GM19455 (cell line): ENCODE measurements around the gene NOL8.

Experiments
- ATAC-seq: cut with Tn5 transposase; IDR thresholded peaks from one replicate; pipeline ENCODE4 v1.9.1; 2021; ENCODE audit not compliant: unreplicated experiment

Gene NOL8

GRCh38 chr9:92312887-92313623 is 12.1 kb downstream of the NOL8 start:
- no peak for ATAC-seq

DNA sequence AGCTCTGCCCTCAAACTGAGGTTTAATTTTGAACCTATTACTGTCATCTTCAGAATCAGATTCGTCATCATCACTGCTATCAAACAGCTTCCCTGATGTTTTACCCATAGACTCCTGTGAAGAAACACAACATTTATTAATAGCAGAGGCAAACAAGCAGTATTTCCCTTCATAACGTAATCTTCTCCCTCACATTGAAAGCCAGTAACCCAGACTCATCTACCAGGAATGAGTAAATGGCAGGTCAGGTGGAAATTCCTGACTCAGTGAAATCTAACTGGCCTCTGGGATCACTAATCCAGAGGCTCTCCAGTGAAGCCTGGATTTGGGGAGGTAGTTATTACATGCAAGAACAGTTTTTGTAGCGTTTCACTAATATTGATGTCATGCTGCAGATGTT is 14.6 kb downstream of the NOL8 start:
- no peak for ATAC-seq

- ATAC-seq = no peak
Observed at GRCh38 chr9:92308893-92309292, 16.3 kb downstream of the NOL8 start.

GRCh38 chr9:92300936-92301335 is 24.2 kb downstream of the NOL8 start:
- no peak for ATAC-seq

GRCh38 chr9:92299116-92299515 is 26.0 kb downstream of the NOL8 start:
- ATAC-seq = no peak

DNA sequence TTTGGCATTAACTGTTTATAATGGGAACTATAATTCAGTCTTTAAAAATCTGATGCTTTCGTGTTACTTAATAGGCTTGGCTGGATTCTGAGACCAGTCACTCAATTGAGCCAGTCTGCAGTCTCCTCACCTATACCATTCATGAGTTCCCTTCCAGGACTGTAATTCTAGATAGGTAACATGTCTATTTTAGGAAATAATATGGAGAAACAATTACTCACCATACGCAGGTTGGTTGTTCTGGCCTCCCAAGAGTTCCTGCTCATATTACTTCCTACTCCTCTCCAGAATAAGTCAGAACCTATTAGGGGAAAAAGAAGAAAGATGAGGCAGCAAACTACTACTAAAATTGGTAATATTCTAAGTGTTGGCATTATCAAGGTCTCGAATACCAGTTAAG is 27.1 kb downstream of the NOL8 start:
- no peak for ATAC-seq

DNA sequence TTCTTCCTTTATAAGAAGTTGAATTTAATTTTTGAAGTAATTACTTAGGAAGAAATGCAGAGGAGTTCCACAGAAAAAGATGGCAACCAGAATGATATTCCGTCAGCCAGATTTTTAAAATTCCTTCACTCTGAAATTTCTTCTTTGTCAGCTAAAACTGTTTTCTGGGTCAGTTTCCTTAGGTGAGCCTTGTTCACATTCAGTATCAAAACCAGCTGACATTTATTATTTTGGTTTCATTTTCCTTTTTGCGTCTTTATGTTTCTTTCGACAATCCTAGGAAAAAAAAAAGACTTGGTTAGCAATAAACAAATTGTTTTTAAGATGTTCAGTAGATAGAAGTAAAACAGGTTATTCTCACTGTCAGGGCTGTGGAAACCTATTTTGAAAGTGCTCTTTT is 27.5 kb downstream of the NOL8 start:
- ATAC-seq = no peak

DNA sequence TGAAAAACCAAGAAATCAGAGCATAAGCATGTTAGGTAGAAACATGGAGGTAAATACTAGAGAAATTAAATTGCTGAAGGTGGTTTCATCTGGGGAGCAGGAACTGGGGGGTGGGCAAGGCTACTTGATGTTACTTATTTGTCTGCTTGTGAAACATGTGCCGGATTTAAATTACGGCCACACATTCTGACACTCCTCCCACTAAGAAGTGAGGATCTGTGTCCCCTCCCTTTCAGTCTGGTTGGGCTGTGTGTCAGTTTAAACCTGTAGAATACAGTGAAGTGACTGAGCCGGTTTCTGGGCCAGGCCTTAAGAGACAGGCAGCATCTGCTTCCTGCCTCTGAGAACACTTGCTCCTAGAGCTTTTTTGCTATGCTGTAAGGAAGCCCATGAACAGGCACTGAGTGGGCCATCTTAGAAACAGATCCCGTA is 29.3 kb downstream of the NOL8 start:
- no peak for ATAC-seq

- ATAC-seq = no peak
Observed at GRCh38 chr9:92295240-92295790, 29.8 kb downstream of the NOL8 start.

DNA sequence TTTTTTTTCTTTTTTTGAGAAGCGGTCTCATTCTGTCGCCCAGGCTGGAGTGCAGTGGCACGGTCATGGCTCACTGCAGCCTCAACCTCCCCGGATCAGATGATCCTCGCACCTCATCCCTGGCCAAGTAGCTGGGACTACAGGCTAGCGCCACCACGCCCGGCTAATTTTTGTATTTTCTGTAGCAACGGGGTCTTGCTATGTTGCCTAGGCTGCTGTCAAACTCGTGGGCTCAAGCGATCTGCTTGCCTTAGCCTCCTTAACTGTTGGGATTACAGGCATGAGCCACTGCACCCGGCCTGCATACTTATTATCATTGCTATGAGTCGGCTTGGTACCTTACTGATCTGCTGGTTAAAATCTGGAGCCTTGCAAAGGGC is 30.9 kb downstream of the NOL8 start:
- ATAC-seq = no peak

DNA sequence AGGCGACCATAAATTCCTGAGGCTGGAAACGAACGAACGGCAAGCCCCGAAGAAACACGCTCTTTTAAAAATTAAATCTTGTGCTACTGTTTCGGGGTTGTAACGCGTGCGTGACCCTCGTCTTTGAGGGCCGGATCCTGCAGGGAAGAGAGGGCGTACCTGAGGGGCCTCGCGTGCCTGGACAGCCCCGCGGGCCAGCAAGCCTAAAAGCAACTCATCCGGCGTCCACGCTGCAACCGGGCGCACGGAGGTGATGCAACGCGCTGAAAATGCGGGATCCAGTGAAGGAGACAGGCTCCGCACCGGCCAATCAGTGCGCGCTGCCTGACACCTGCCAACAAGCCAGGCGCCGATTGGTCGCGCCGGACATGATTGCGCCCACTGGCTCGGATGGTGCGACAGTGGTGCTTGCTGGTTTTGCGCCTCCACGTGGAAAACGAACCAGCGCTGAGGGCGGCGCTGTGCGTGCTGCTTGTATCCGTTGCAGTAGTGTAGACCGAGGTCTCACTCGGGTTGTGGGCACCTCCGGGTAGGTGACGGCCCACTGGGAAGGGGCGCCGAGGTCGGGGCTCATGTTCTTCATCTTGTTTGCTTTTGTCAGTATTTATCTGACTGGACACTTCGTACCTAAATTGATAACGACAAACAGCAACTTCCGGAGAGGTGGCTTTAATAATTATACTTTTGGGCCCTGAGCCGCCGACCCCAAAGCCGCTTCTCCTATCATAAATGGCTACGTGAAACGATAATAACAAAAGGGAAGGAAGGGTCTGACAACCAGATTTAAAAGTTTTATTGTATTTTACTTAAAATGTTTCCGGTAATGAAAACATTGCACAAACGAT is 31.5 kb downstream of the NOL8 start, which contains the start of gene IARS1:
Gene IARS1, minus strand, starts transcription at position 246 of the 845 bp plus-strand sequence. CDS start 4,278 bp downstream, outside the sequence.
- ATAC-seq = peak; percentile 96

DNA sequence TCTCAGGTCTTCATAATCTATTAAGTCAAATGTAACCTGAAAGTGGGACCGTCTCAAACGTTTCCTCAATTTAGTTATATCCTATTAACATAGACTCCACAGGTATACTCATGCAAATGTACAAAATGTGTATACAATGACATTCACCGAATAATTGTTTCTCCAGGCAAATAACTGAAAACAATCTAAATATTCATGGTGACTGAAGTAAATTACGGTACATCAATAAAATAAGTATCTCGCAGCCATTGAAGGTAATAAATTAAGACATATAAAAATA is 32.1 kb downstream of the NOL8 start:
- ATAC-seq = no peak

DNA sequence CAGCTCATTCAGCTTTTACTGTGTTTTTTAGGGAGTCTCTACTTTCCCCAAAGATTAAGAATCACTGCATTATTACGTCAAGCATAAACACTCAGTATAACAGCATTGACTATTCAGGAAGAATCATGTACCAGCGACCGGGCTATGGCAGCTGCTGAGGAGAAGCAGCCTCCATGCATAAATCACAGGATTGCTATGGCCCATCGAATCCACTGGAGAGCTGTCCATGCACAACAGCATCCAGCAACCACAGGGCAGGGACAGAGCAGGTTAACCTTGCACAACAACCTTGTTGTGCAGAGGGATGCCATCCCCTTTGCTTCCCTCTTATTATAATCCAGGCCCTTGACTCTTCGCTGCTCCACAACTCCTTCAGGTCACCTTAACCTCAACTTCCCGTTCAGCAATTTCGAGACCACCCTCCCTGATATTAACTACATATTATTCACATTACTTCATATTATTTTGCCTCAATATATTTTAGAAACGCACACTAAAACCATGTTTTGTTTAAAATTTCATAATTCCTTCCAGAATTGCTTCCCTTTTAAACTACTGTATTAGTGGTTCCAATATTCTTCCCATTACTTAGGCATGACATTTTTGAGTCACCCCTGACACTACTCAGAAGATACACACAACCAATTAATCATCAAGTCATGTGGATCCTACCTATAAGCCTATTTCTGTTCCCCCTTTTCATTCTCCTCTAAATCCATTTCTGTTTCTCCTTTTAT is 32.6 kb downstream of the NOL8 start:
- no peak for ATAC-seq

- ATAC-seq = no peak
Observed at GRCh38 chr9:92291577-92291976, 33.6 kb downstream of the NOL8 start.

- no peak for ATAC-seq
Observed at GRCh38 chr9:92290785-92291429, 34.2 kb downstream of the NOL8 start.

GRCh38 chr9:92289708-92290390 is 35.3 kb downstream of the NOL8 start:
- ATAC-seq = no peak

GRCh38 chr9:92279302-92279701 is 45.8 kb downstream of the NOL8 start:
- ATAC-seq = no peak

DNA sequence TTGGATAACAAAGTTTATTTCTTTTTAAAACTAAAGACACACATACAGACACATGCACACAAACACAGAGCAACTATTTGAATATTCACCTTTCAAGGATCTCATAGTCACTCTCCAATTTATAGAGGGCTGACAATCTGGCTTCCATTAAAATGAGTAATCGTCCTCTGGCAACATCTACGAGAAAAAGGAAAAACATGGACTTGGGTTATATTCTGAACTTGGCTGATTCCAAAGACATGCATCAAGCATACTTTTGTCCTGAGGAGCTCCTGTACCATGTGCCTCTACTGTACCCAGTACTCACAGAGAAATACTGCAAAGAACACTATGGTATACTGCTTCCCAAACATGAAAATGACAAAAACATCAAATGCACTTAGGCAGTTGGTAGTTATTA is 47.0 kb downstream of the NOL8 start:
- no peak for ATAC-seq

- no peak for ATAC-seq
Observed at GRCh38 chr9:92276331-92277032, 48.7 kb downstream of the NOL8 start.

GRCh38 chr9:92275541-92275940 is 49.6 kb downstream of the NOL8 start:
- no peak for ATAC-seq
